HepG2 (cell line): ENCODE data around the gene FMOD. TPM values are rescaled to one million over a fixed set of nuclear protein-coding genes. Genes with fewer than 3 reads are reported as not detected.

ENCODE experiments used
- ATAC-seq: fragments of 200-7000 bp; cut with Tn5 transposase; 3 replicates; pipeline ENCODE4 v1.9.1; 2020; ENCODE audit warnings: mild to moderate bottlenecking, moderate library complexity
- BruUV-seq: library from RNA; stranded (reverse); fragments of 400-500 nt; replicated peaks from 2 replicates; lab custom pipeline; 2021; lab: Mats Ljungman, UMichigan
- CTCF ChIA-PET: fragments of 300-600 bp; formaldehyde crosslinking; extraction: SDS; loops from one replicate; lab custom pipeline; 2021; ENCODE audit warnings: low total read pairs, inconsistent platforms, low intra/inter-chr PET ratio; lab: Yijun Ruan, JAX
- POLR2A ChIA-PET: fragments of 350-600 bp; sonication (Branson Sonifier 250); formaldehyde crosslinking; loops from one replicate; lab custom pipeline; 2020; ENCODE audit warnings: antibody characterized with exemption, inconsistent platforms; lab: Yijun Ruan, JAX
- DNase-seq: peaks from one replicate; pipeline ENCODE4 v3.0.0-alpha.2; 2015; ENCODE audit warnings: low spot score
- FAIRE-seq: peaks from 3 replicates; lab custom pipeline; 2011; peaks lifted over from hg19 to GRCh38; lab: Jason Lieb, UNC
- H2AFZ ChIP-seq: one replicate; pipeline ENCODE4 v1.6.1; 2011; ENCODE audit warnings: low read length, inconsistent platforms
- H3K27ac ChIP-seq: fragments of 300-600 bp; 3 replicates; pipeline ENCODE4 v1.8.0; 2011; ENCODE audit warnings: mixed run types, mild to moderate bottlenecking, mixed read lengths, low read length, inconsistent platforms; ENCODE audit not compliant: insufficient read depth; ENCODE audit errors: extremely low read length
- H3K27me3 ChIP-seq, 2 experiments: fragments of 200-600 bp in 1 of 2; 2 replicates in 1 of 2; 3 replicates in 1 of 2; pipeline versions ENCODE4 v1.6.0 to v1.8.0; 2011; ENCODE audit warnings: low read length in 2 of 2, mild to moderate bottlenecking in 2 of 2, moderate library complexity in 2 of 2, inconsistent platforms in 1 of 2; ENCODE audit not compliant: insufficient read depth in 2 of 2, control insufficient read depth in 1 of 2
- H3K36me3 ChIP-seq, 2 experiments: fragments of 200-600 bp in 1 of 2; replicated peaks in 1 of 2; 2 replicates in 1 of 2; 3 replicates in 1 of 2; pipeline versions ENCODE4 v1.5.1 to v1.8.0; 2011; ENCODE audit warnings: low read length in 2 of 2, inconsistent platforms in 1 of 2; ENCODE audit not compliant: insufficient read depth in 2 of 2, control insufficient read depth in 1 of 2
- H3K4me1 ChIP-seq: 2 replicates; pipeline ENCODE4 v1.5.1; 2012; ENCODE audit warnings: low read length, inconsistent platforms; ENCODE audit not compliant: insufficient read depth
- H3K4me2 ChIP-seq: 2 replicates; pipeline ENCODE4 v1.6.0; 2011; ENCODE audit warnings: low read depth, low read length, inconsistent platforms
- H3K4me3 ChIP-seq, 3 experiments: fragments of 200-600 bp in 1 of 3; sonication (generic), shearing (Covaris generic) in 1 of 3; replicated peaks in 1 of 3; 2 replicates each; pipeline ENCODE4 v1.5.1; 2011 to 2016; ENCODE audit warnings: low read length in 3 of 3, inconsistent platforms in 2 of 3, low read depth in 2 of 3, mild to moderate bottlenecking in 2 of 3, control low read depth in 1 of 3, mixed read lengths in 1 of 3; ENCODE audit not compliant: insufficient read depth in 1 of 3
- H3K79me2 ChIP-seq: one replicate; pipeline ENCODE4 v1.6.1; 2011; ENCODE audit warnings: low read length, inconsistent platforms; ENCODE audit not compliant: insufficient read depth
- H3K9ac ChIP-seq: 2 replicates; pipeline ENCODE4 v1.6.0; 2011; ENCODE audit warnings: mild to moderate bottlenecking, low read depth, low read length, inconsistent platforms; ENCODE audit not compliant: insufficient read depth
- H3K9me3 ChIP-seq: 2 replicates; pipeline ENCODE4 v1.5.1; 2012; ENCODE audit warnings: mild to moderate bottlenecking, low read length
- H4K20me1 ChIP-seq: 2 replicates; pipeline ENCODE4 v1.6.0; 2011; ENCODE audit warnings: inconsistent platforms, mild to moderate bottlenecking, low read length, moderate library complexity; ENCODE audit not compliant: insufficient read depth
- EP300 ChIP-seq, 3 experiments: sonication (generic) in 1 of 3; formaldehyde crosslinking in 1 of 3; IDR thresholded peaks; 2 replicates each; pipeline versions ENCODE4 v1.5.1 to v1.6.1; 2011 to 2020; ENCODE audit warnings: low read depth in 2 of 3, low read length in 2 of 3, borderline replicate concordance in 1 of 3, improper control_type of control experiment in 1 of 3, mild to moderate bottlenecking in 1 of 3, missing genetic modification reagents in 1 of 3, moderate library complexity in 1 of 3
- FLYWCH1 ChIP-seq: sonication (generic); formaldehyde crosslinking; IDR thresholded peaks from 2 replicates; pipeline ENCODE4 v1.8.1; 2023; ENCODE audit warnings: mild to moderate bottlenecking, missing genetic modification reagents
- KDM2A ChIP-seq: sonication (generic); formaldehyde crosslinking; IDR thresholded peaks from 2 replicates; pipeline ENCODE4 v1.4.0; 2020; ENCODE audit warnings: low read depth, missing genetic modification reagents, borderline replicate concordance
- KDM5B ChIP-seq: sonication (generic); formaldehyde crosslinking; IDR thresholded peaks from 2 replicates; pipeline ENCODE4 v1.4.0; 2020; ENCODE audit warnings: missing genetic modification reagents, mild to moderate bottlenecking, borderline replicate concordance
- NFYC ChIP-seq: IDR thresholded peaks from 2 replicates; pipeline ENCODE4 v1.6.1; 2016; ENCODE audit warnings: missing genetic modification reagents, missing compliant biosample characterization
- RFXAP ChIP-seq: sonication (generic); formaldehyde crosslinking; IDR thresholded peaks from 2 replicates; pipeline ENCODE4 v1.4.0; 2020; ENCODE audit warnings: missing genetic modification reagents, borderline replicate concordance
- SKI ChIP-seq: fragments of 450-650 bp; IDR thresholded peaks from one replicate; pipeline ENCODE4 v1.6.1; 2018; ENCODE audit warnings: mild to moderate bottlenecking; ENCODE audit not compliant: partially characterized antibody
- ZNF292 ChIP-seq: sonication (generic); formaldehyde crosslinking; IDR thresholded peaks from 2 replicates; pipeline ENCODE4 v1.8.1; 2022; ENCODE audit warnings: mild to moderate bottlenecking, low read depth, missing genetic modification reagents, borderline replicate concordance
- ZNF644 ChIP-seq: IDR thresholded peaks from 2 replicates; pipeline ENCODE4 v1.6.1; 2016; ENCODE audit warnings: low read depth
- ZSCAN29 ChIP-seq: sonication (generic); formaldehyde crosslinking; conservative IDR thresholded peaks from 2 replicates; pipeline ENCODE4 v1.4.0; 2020; ENCODE audit warnings: mild to moderate bottlenecking, missing genetic modification reagents
- WGBS: methylation state at CpG from one replicate; pipeline ENCODE4 v1.1.6; 2017; ENCODE audit warnings: low lambda C conversion rate; 5-methylcytosine and 5-hydroxymethylcytosine counted together
- in situ Hi-C: cut with HindIII; loops from 2 replicates; pipeline ENCODE4 v1.10.0; 2017; ENCODE audit warnings: low pct_unique_long_range_greater_than_20kb; ENCODE audit not compliant: extremely low pct_ligation_motif_present
- intact Hi-C: fragments of 100-400 bp; cut with micrococcal nuclease; formaldehyde crosslinking; loops from one replicate; pipeline ENCODE4 v1.10.0; 2022; ENCODE audit not compliant: unreplicated experiment
- polyA plus RNA-seq, 8 experiments: library from polyadenylated mRNA; depleted of rRNA in 3 of 8; stranded (reverse) in 7 of 8; unstranded in 1 of 8; fragments of >200 nt; fragmentation: Illumina TruSeq in 4 of 8; extraction: Trizol in 4 of 8; gene quantifications; 2 replicates each; pipeline versions ENCODE4 v1.2.1 to v1.2.3, GENCODE V29; 2011 to 2016; ENCODE audit warnings: low read depth in 4 of 8, missing spikeins in 1 of 8, mixed read lengths in 1 of 8; ENCODE audit not compliant: insufficient read depth in 1 of 8
- total RNA-seq, 5 experiments: library from RNA; depleted of rRNA; stranded (reverse); fragments of >200 nt; fragmentation: Illumina TruSeq; extraction: Trizol; gene quantifications; 2 replicates each; pipeline ENCODE4 v1.2.3, GENCODE V29; 2016; ENCODE audit warnings: low read depth in 1 of 5
- TF ChIP-seq, protein P1 (sequence below): sonication (generic); formaldehyde crosslinking; IDR thresholded peaks from 2 replicates; pipeline ENCODE4 v1.8.1; 2023; ENCODE audit warnings: missing genetic modification reagents, mild to moderate bottlenecking, borderline replicate concordance
- TF ChIP-seq, protein P2 (sequence below): sonication (generic); formaldehyde crosslinking; IDR thresholded peaks from 2 replicates; pipeline ENCODE4 v1.4.0; 2020; ENCODE audit warnings: mild to moderate bottlenecking, missing genetic modification reagents
- TF ChIP-seq, protein P3 (sequence below): sonication (generic); formaldehyde crosslinking; IDR thresholded peaks from 2 replicates; pipeline ENCODE4 v1.5.0; 2020; ENCODE audit warnings: mild to moderate bottlenecking, missing genetic modification reagents
- TF ChIP-seq, protein P4 (sequence below), 2 experiments: sonication (generic) in 1 of 2; formaldehyde crosslinking in 1 of 2; IDR thresholded peaks; 2 replicates each; pipeline versions ENCODE4 v1.4.0 to v1.6.1; 2016 to 2020; ENCODE audit warnings: borderline replicate concordance in 1 of 2, low read depth in 1 of 2, mild to moderate bottlenecking in 1 of 2, missing genetic modification reagents in 1 of 2

The FMOD gene
- total and polyA plus RNA-seq, 2 of the 13 experiments (the other 11 are each of a cell fraction or from before 2014, with no cell fraction given), result 0.08 TPM; not detected in 1

DNA sequence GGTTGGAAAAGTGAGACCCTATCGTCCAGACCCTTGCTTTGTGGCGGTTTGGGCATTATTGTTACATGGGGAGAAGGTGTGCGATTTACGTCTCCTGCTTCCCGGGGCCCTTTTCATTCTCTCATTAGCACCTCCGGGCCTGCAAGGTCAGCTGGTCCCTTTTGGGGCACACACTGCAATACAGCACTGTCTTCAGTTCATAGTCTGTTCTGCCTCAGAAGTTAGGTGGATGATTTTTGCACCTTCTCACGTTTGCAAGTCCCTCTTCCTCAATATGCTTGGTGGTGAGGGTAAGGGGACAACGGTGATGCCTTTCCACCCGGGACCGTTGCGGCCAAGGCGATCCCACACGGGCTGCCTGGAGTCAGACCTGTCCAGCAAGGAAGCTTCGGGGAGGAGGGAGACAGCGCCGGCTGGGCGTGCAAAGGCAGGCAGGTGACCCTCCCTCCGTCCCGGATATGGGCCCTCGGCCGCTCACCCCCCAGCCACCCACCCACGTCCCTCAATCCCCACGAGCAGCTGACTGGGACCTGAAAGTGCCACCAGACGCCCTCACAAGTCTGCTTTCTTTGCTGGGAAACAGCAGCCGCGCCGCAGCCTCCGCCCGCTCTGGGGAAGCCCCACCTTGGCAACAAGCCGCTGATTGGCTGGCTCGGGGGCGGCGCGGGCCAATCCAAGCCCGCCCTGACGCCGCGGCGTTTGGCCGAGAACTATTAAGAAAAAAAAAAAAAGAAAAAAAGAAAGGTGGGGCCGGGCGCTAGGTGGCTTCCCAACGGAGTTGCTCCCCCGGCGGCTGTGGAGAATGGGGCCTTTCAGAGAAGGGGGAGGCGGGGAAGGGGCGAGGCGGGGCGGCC is 23.9 kb downstream of the FMOD start:
- no peak for FAIRE-seq
- Histone ChIP-seq H3K4me3 (peak overlapping the region; percentile 55 to 68 (median 56); a peak in 5 of 6 replicates), H3K79me2 (no peaks in the 10 kb centered on the region), H4K20me1 (no peaks in the 10 kb centered on the region; the same call in 1 of the 2 replicates), H3K4me2 (peak overlapping the region; percentile 93), H3K9ac (peak overlapping the region; percentile 35; the same call in 1 of the 2 replicates), H3K27ac (no peak overlapping the region), H3K36me3 (no peaks in the 10 kb centered on the region), H3K9me3 (no peaks in the 10 kb centered on the region), H3K4me1 (peaks cover 45% of the 10 kb centered on the region), H3K27me3 (peaks cover 5 to 18% of the 10 kb centered on the region in 2 experiments; a peak in 1 of 5 replicates), H2AFZ (peak overlapping the region; percentile 46)
- intact Hi-C loops (loop anchor here (1.0 kb wide), 1 partner anchor 54 kb away; no protein-coding TSS in a partner anchor), in situ Hi-C loops (loop anchor here (5.0 kb wide), 1 partner anchor 55 kb away; no protein-coding TSS in a partner anchor)
- DNase-seq, result peak; percentile 75
- ChIA-PET CTCF (interaction anchor here (2.7 kb wide), 1 partner anchor 54 kb away, joined by 13 read pairs; no protein-coding TSS in a partner anchor), POLR2A (interaction anchor here (5.2 kb wide), 1 partner anchor 21 kb away, joined by 31 read pairs; the partner anchor contains the start of gene BTG2)
- BruUV-seq, result no TSS peak
- 4% methylated on average over 32 of the region's 49 CpGs for WGBS
- ATAC-seq, result peak; percentile 97
- TF ChIP-seq RFXAP (CRISPR knock-in tag) (peak; percentile 100), EP300 (IDR thresholded peaks at IDR 0.05; ENCODE audit: low read depth in 2 of 2, low read length in 2 of 2) (peak in 1 of 2 experiments; percentile 79; a peak in 2 of 4 replicates), EP300 (CRISPR knock-in tag; IDR thresholded peaks at IDR 0.05; ENCODE audit: borderline replicate concordance) (no peak), ZSCAN29 (0 out of 2 replicates have a peak, but pooled peaks have one; percentile 48), SKI (peak; percentile 21), ZNF292 (CRISPR knock-in tag) (peak; percentile 21; the same call in 1 of the 2 replicates), NFYC (CRISPR knock-in tag) (peak; percentile 86), KDM5B (CRISPR knock-in tag) (0 out of 2 replicates have a peak, but pooled peaks have one; percentile 32), FLYWCH1 (CRISPR knock-in tag) (no peak), ZNF644 (no peak), KDM2A (CRISPR knock-in tag) (no peak)
- TF ChIP-seq, protein P1, sequence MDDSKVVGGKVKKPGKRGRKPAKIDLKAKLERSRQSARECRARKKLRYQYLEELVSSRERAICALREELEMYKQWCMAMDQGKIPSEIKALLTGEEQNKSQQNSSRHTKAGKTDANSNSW, result no peak
- TF ChIP-seq, protein P2, sequence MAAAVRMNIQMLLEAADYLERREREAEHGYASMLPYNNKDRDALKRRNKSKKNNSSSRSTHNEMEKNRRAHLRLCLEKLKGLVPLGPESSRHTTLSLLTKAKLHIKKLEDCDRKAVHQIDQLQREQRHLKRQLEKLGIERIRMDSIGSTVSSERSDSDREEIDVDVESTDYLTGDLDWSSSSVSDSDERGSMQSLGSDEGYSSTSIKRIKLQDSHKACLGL, result 0 out of 2 replicates have a peak, but pooled peaks have one; percentile 23
- TF ChIP-seq, protein P3, sequence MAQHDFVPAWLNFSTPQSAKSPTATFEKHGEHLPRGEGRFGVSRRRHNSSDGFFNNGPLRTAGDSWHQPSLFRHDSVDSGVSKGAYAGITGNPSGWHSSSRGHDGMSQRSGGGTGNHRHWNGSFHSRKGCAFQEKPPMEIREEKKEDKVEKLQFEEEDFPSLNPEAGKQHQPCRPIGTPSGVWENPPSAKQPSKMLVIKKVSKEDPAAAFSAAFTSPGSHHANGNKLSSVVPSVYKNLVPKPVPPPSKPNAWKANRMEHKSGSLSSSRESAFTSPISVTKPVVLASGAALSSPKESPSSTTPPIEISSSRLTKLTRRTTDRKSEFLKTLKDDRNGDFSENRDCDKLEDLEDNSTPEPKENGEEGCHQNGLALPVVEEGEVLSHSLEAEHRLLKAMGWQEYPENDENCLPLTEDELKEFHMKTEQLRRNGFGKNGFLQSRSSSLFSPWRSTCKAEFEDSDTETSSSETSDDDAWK (CRISPR knock-in tag), result no peak
- TF ChIP-seq, protein P4, sequence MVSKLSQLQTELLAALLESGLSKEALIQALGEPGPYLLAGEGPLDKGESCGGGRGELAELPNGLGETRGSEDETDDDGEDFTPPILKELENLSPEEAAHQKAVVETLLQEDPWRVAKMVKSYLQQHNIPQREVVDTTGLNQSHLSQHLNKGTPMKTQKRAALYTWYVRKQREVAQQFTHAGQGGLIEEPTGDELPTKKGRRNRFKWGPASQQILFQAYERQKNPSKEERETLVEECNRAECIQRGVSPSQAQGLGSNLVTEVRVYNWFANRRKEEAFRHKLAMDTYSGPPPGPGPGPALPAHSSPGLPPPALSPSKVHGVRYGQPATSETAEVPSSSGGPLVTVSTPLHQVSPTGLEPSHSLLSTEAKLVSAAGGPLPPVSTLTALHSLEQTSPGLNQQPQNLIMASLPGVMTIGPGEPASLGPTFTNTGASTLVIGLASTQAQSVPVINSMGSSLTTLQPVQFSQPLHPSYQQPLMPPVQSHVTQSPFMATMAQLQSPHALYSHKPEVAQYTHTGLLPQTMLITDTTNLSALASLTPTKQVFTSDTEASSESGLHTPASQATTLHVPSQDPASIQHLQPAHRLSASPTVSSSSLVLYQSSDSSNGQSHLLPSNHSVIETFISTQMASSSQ (IDR thresholded peaks at IDR 0.05; ENCODE audit: low read depth), result no peak
- TF ChIP-seq, protein P4 (CRISPR knock-in tag; IDR thresholded peaks at IDR 0.05; ENCODE audit: borderline replicate concordance), result peak; percentile 31; the same call in 1 of the 2 replicates
